ENCODE measurements around the gene DMD.
"Not testable (repeated sequence)": the region's sequence is repeated elsewhere in the genome, so short reads cannot be mapped to it uniquely, and the experiment has no call there.

Gene DMD

DNA sequence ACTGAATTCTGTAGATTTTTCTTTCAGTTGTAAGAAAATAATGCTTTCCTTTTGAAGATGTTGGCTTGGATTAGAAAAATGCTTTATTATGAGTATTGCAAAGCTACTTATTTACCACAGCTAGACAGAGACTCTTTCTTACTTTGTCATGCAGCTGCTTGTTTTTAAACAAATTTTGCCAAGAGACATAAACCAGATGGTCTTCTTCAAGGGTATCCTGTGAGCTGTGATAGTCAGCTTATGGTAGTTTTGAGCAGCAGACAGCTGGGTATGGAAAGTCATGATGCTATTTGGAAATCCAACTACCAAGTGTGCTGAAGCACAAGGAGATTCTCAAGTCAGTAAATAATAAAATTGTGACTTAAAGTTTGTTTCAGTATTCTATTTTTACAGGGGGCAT is 941.5 kb downstream of the DMD start:
- TF ChIP-seq CTCF (IDR thresholded peaks at IDR 0.05; ENCODE audit: borderline replicate concordance, extremely low read depth, low read length, poor library complexity, severe bottlenecking) (no peak), EZH2 (IDR thresholded peaks at IDR 0.05; ENCODE audit: borderline replicate concordance, low read depth, low read length, severe bottlenecking) (no peak)
- no peak overlapping the region for H3K4me3 ChIP-seq (ENCODE audit: low read depth in 1 of 2, low read length in 2 of 2)
- no peak for DNase-seq
- H3K36me3 ChIP-seq (ENCODE audit: insufficient read depth, low read length): no peaks in the 10 kb centered on the region
- H3K79me2 ChIP-seq (ENCODE audit: insufficient read depth, low read length): no peaks in the 10 kb centered on the region
- H3K27me3 ChIP-seq (ENCODE audit: insufficient read depth, low read length, poor library complexity): no peaks in the 10 kb centered on the region
- no peak overlapping the region for H3K9ac ChIP-seq (ENCODE audit: low read depth, low read length)
- no peaks in the 10 kb centered on the region for H4K20me1 ChIP-seq (ENCODE audit: insufficient read depth, low read length)
- no peak overlapping the region for H3K27ac ChIP-seq (ENCODE audit: low read length)
- H3K4me1 ChIP-seq (ENCODE audit: insufficient read depth, low read length): no peaks in the 10 kb centered on the region
- no peak for ATAC-seq (ENCODE audit: insufficient read depth, low read depth)
- H2AFZ ChIP-seq (ENCODE audit: low read depth, low read length): no peak overlapping the region
- H3K4me2 ChIP-seq (ENCODE audit: insufficient read depth, low read length): no peak overlapping the region
- no peaks in the 10 kb centered on the region for H3K9me3 ChIP-seq (ENCODE audit: insufficient read depth, low read length, severe bottlenecking)

- Histone ChIP-seq H2AFZ (ENCODE audit: low read depth, low read length) (no peak overlapping the region), H3K79me2 (ENCODE audit: insufficient read depth, low read length) (no peaks in the 10 kb centered on the region), H3K36me3 (ENCODE audit: insufficient read depth, low read length) (no peaks in the 10 kb centered on the region), H3K4me2 (ENCODE audit: insufficient read depth, low read length) (no peak overlapping the region), H3K27me3 (ENCODE audit: insufficient read depth, low read length, poor library complexity) (no peaks in the 10 kb centered on the region), H3K4me1 (ENCODE audit: insufficient read depth, low read length) (no peaks in the 10 kb centered on the region), H3K9me3 (ENCODE audit: insufficient read depth, low read length, severe bottlenecking) (no peaks in the 10 kb centered on the region), H3K4me3 (ENCODE audit: low read depth in 1 of 2, low read length in 2 of 2) (no peak overlapping the region), H3K9ac (ENCODE audit: low read depth, low read length) (no peak overlapping the region), H3K27ac (ENCODE audit: low read length) (no peak overlapping the region), H4K20me1 (ENCODE audit: insufficient read depth, low read length) (no peaks in the 10 kb centered on the region)
- no peak for ATAC-seq (ENCODE audit: insufficient read depth, low read depth)
- no peak for TF ChIP-seq EZH2 (IDR thresholded peaks at IDR 0.05; ENCODE audit: borderline replicate concordance, low read depth, low read length, severe bottlenecking)
- TF ChIP-seq CTCF (IDR thresholded peaks at IDR 0.05; ENCODE audit: borderline replicate concordance, extremely low read depth, low read length, poor library complexity, severe bottlenecking): no peak
- no peak for DNase-seq
Measured at GRCh38 chrX:32268207-32268606, 943.1 kb downstream of the DMD start.

GRCh38 chrX:32267796-32268195 is 943.6 kb downstream of the DMD start:
- TF ChIP-seq EZH2 (IDR thresholded peaks at IDR 0.05; ENCODE audit: borderline replicate concordance, low read depth, low read length, severe bottlenecking) (no peak), CTCF (IDR thresholded peaks at IDR 0.05; ENCODE audit: borderline replicate concordance, extremely low read depth, low read length, poor library complexity, severe bottlenecking) (no peak)
- Histone ChIP-seq H3K9ac (ENCODE audit: low read depth, low read length) (no peak overlapping the region), H3K27me3 (ENCODE audit: insufficient read depth, low read length, poor library complexity) (no peaks in the 10 kb centered on the region), H3K4me1 (ENCODE audit: insufficient read depth, low read length) (no peaks in the 10 kb centered on the region), H4K20me1 (ENCODE audit: insufficient read depth, low read length) (no peaks in the 10 kb centered on the region), H3K36me3 (ENCODE audit: insufficient read depth, low read length) (no peaks in the 10 kb centered on the region), H3K4me2 (ENCODE audit: insufficient read depth, low read length) (no peak overlapping the region), H3K79me2 (ENCODE audit: insufficient read depth, low read length) (no peaks in the 10 kb centered on the region), H2AFZ (ENCODE audit: low read depth, low read length) (no peak overlapping the region), H3K27ac (ENCODE audit: low read length) (no peak overlapping the region), H3K9me3 (ENCODE audit: insufficient read depth, low read length, severe bottlenecking) (no peaks in the 10 kb centered on the region), H3K4me3 (ENCODE audit: low read depth in 1 of 2, low read length in 2 of 2) (no peak overlapping the region)
- DNase-seq (no peak), ATAC-seq (ENCODE audit: insufficient read depth, low read depth) (no peak)

DNA sequence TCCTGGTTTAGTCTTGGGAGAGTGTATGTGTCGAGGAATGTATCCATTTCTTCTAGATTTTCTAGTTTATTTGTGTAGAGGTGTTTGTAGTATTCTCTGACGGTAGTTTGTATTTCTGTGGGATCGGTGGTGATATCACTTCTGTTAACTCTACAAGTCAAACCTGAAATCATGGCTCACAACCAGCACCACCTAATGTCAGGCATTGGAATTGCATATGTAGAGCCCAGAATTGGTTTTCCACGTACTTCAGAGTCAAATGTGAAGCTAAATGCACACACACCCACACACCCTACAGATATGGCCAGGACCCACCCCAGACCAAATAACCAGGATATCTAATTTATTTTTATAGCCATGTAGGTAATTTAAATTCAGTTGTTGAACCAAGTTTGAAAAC is 964.7 kb downstream of the DMD start:
- H3K36me3 ChIP-seq (ENCODE audit: insufficient read depth, low read length); DNase-seq; H3K9ac ChIP-seq (ENCODE audit: low read depth, low read length); H2AFZ ChIP-seq (ENCODE audit: low read depth, low read length); H3K4me2 ChIP-seq (ENCODE audit: insufficient read depth, low read length); ATAC-seq (ENCODE audit: insufficient read depth, low read depth); H3K9me3 ChIP-seq (ENCODE audit: insufficient read depth, low read length, severe bottlenecking); H3K79me2 ChIP-seq (ENCODE audit: insufficient read depth, low read length); H3K4me3 ChIP-seq (ENCODE audit: low read depth in 1 of 2, low read length in 2 of 2); H3K27ac ChIP-seq (ENCODE audit: low read length); H3K27me3 ChIP-seq (ENCODE audit: insufficient read depth, low read length, poor library complexity); H3K4me1 ChIP-seq (ENCODE audit: insufficient read depth, low read length); H4K20me1 ChIP-seq (ENCODE audit: insufficient read depth, low read length): not testable (repeated sequence)
- TF ChIP-seq CTCF (IDR thresholded peaks at IDR 0.05; ENCODE audit: borderline replicate concordance, extremely low read depth, low read length, poor library complexity, severe bottlenecking): peak; percentile 37

Measured in DND-41 (cell line).